GM12878 (cell line): ENCODE data around the gene IFI30. TPM values are rescaled to one million over a fixed set of nuclear protein-coding genes. Genes with fewer than 3 reads are reported as not detected.

Experiments used
- ATAC-seq: fragments of 200-7000 bp; cut with Tn5 transposase; 3 replicates; pipeline ENCODE4 v1.9.1; 2020; ENCODE audit warnings: mild to moderate bottlenecking, moderate library complexity
- BruUV-seq: library from RNA; stranded (reverse); fragments of 400-500 nt; replicated peaks from 2 replicates; lab custom pipeline; 2021; lab: Mats Ljungman, UMichigan
- CTCF ChIA-PET: fragments of 300-600 bp; sonication (Branson Sonifier 250); formaldehyde crosslinking; extraction: SDS; loops from one replicate; lab custom pipeline; 2021; ENCODE audit warnings: inconsistent platforms; lab: Yijun Ruan, JAX
- POLR2A ChIA-PET: fragments of 350-600 bp; formaldehyde crosslinking; extraction: SDS; loops from one replicate; lab custom pipeline; 2021; ENCODE audit warnings: inconsistent platforms; lab: Charles Lee
- RAD21 ChIA-PET: fragments of 300-600 bp; sonication (Branson Sonifier 250); formaldehyde crosslinking; loops from one replicate; lab custom pipeline; 2023; ENCODE audit warnings: antibody characterized with exemption; ENCODE audit not compliant: unreplicated experiment; lab: Charles Lee
- SMC1A ChIA-PET: fragments of 300-600 bp; sonication (Branson Sonifier 250); formaldehyde crosslinking; loops from one replicate; lab custom pipeline; 2023; ENCODE audit not compliant: unreplicated experiment, uncharacterized antibody; lab: Charles Lee
- DNase-seq: peaks from one replicate; pipeline ENCODE4 v3.0.0-alpha.2; 2011; ENCODE audit warnings: low read depth, low spot score
- FAIRE-seq: peaks from 3 replicates; lab custom pipeline; 2011; peaks lifted over from hg19 to GRCh38; lab: Jason Lieb, UNC
- H2AFZ ChIP-seq: 2 replicates; pipeline ENCODE4 v1.6.0; 2011; ENCODE audit warnings: low read depth, low read length, control low read depth; ENCODE audit not compliant: control insufficient read depth
- H3K27ac ChIP-seq: 2 replicates; pipeline ENCODE4 v1.5.1; 2011; ENCODE audit warnings: control low read depth; ENCODE audit not compliant: control insufficient read depth, insufficient read depth
- H3K27me3 ChIP-seq, 2 experiments: replicated peaks in 1 of 2; 2 replicates each; pipeline versions ENCODE4 v1.6.0 to v1.6.1; 2011; ENCODE audit warnings: low read length in 1 of 2; ENCODE audit not compliant: control insufficient read depth in 2 of 2, insufficient read depth in 2 of 2
- H3K36me3 ChIP-seq, 2 experiments: 2 replicates each; pipeline ENCODE4 v1.5.1; 2011; ENCODE audit warnings: low read length in 1 of 2; ENCODE audit not compliant: control insufficient read depth in 2 of 2, insufficient read depth in 2 of 2
- H3K4me1 ChIP-seq: 2 replicates; pipeline ENCODE4 v1.6.1; 2011; ENCODE audit warnings: mild to moderate bottlenecking, low read length, moderate library complexity, mixed read lengths; ENCODE audit not compliant: control insufficient read depth, insufficient read depth
- H3K4me2 ChIP-seq: 2 replicates; pipeline ENCODE4 v1.6.0; 2011; ENCODE audit warnings: control low read depth; ENCODE audit not compliant: control insufficient read depth, insufficient read depth
- H3K4me3 ChIP-seq: fragments of 200-600 bp; sonication (generic); 2 replicates; pipeline ENCODE4 v1.5.1; 2016
- H3K79me2 ChIP-seq: 2 replicates; pipeline ENCODE4 v1.6.0; 2011; ENCODE audit warnings: low read length; ENCODE audit not compliant: control insufficient read depth, insufficient read depth
- H3K9ac ChIP-seq: 2 replicates; pipeline ENCODE4 v1.8.0; 2011; ENCODE audit warnings: low read length, control low read depth, mixed read lengths; ENCODE audit not compliant: control insufficient read depth, insufficient read depth
- H3K9me3 ChIP-seq: replicated peaks from 3 replicates; pipeline ENCODE4 v1.5.1; 2011; ENCODE audit warnings: mild to moderate bottlenecking, low read length; ENCODE audit not compliant: control insufficient read depth, insufficient read depth
- H4K20me1 ChIP-seq: 2 replicates; pipeline ENCODE4 v1.6.0; 2011; ENCODE audit not compliant: control insufficient read depth, insufficient read depth
- IRF4 ChIP-seq: IDR thresholded peaks from 2 replicates; pipeline ENCODE4 v1.6.1; 2011; ENCODE audit warnings: low read depth, low read length
- MEF2B ChIP-seq: fragments of 450-650 bp; IDR thresholded peaks from 2 replicates; pipeline ENCODE4 v1.6.1; 2018; ENCODE audit warnings: mild to moderate bottlenecking, moderate library complexity; ENCODE audit not compliant: partially characterized antibody, poor library complexity, severe bottlenecking
- RBBP5 ChIP-seq: fragments of 200-600 bp; sonication (generic); conservative IDR thresholded peaks from 2 replicates; pipeline ENCODE4 v1.6.1; 2016
- TARDBP ChIP-seq: IDR thresholded peaks from 2 replicates; pipeline ENCODE4 v1.6.1; 2016; ENCODE audit warnings: borderline replicate concordance
- ZZZ3 ChIP-seq: IDR thresholded peaks from 2 replicates; pipeline ENCODE4 v1.6.1; 2011; ENCODE audit warnings: low read depth; ENCODE audit not compliant: control insufficient read depth, insufficient read length
- WGBS: methylation state at CpG from one replicate; pipeline ENCODE4 v1.1.6; 2016; ENCODE audit warnings: low lambda C conversion rate; ENCODE audit not compliant: insufficient replicate concordance, insufficient coverage; ENCODE audit errors: missing lambda C conversion rate; 5-methylcytosine and 5-hydroxymethylcytosine counted together
- in situ Hi-C: fragments of 300-500 bp; cut with MboI; formaldehyde crosslinking; loops from 9 replicates; pipeline ENCODE4 v1.14.3; 2018; ENCODE audit warnings: mixed read lengths
- intact Hi-C: fragments of 100-400 bp; cut with micrococcal nuclease; formaldehyde crosslinking; loops from one replicate; pipeline ENCODE4 v1.14.2; 2022; ENCODE audit not compliant: unreplicated experiment
- polyA plus RNA-seq, 11 experiments: library from polyadenylated mRNA; depleted of rRNA in 4 of 11; unstranded in 6 of 11; stranded (reverse) in 5 of 11; fragments of >200 nt; fragmentation: Nextera tagmentation in 4 of 11; fragmentation: Illumina TruSeq in 1 of 11; extraction: Ambion mirVana in 4 of 11; extraction: Trizol in 1 of 11; gene quantifications; 1 replicate in 1 of 11; 2 replicates in 10 of 11; pipeline versions ENCODE4 v1.2.1 to v1.2.3, GENCODE V29; 2011 to 2016; ENCODE audit warnings: inconsistent platforms in 2 of 11, missing spikeins in 2 of 11, low read depth in 1 of 11
- total RNA-seq, 4 experiments: library from RNA; depleted of rRNA in 3 of 4; stranded (reverse); fragments of >200 nt in 3 of 4; fragmentation: Illumina TruSeq in 1 of 4; extraction: Trizol in 1 of 4; gene quantifications; 2 replicates each; pipeline versions ENCODE4 v1.2.1 to v1.2.3, GENCODE V29; 2013 to 2021
- TF ChIP-seq, protein P1 (sequence below): IDR thresholded peaks from 2 replicates; pipeline ENCODE4 v1.6.1; 2012; ENCODE audit warnings: low read depth, low read length, improper control_type of control experiment

Gene IFI30
- total and polyA plus RNA-seq, 10 of the 15 experiments (the other 5 are each of a cell fraction or from before 2014, with no cell fraction given) = 221 to 1,112 (median 451) TPM

DNA sequence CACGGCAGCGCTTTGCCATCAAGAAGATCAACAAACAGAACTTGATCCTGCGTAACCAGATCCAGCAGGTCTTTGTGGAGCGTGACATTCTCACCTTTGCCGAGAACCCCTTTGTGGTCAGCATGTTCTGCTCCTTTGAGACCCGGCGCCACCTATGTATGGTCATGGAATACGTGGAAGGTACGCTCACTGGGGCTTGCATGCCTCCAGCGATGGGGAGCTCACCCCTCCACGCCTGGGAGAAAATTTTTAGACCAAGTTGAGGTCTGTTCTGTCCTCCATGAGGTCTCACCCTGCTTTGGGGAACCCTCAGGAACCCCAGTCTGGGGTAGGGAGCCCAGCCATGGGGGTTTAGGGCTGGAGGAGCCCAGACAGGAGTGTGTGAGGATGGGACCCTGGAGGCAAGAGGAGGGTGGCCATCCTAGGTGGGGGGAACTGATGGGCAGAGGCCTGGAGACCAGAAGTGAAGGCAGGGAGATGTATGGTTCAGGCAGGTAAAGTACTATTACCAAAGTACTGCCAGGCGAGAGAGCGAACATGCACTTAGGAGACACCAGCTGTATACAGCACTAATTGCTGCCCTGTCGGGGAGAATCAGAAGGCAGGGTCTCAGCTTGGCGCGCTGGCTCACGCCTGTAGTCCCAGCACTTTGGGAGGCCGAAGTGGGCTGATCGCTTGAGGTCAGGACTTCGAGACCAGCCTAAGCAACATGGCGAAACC, 42.9 kb upstream of the IFI30 start:
- no peaks in the 10 kb centered on the region for H3K79me2 ChIP-seq
- no peaks in the 10 kb centered on the region for H3K4me1 ChIP-seq
- no peaks in the 10 kb centered on the region for H3K27me3 ChIP-seq
- intact Hi-C loops = no loop called here
- H4K20me1 ChIP-seq = no peaks in the 10 kb centered on the region
- no peak overlapping the region for H3K4me2 ChIP-seq
- H3K9ac ChIP-seq = no peak overlapping the region
- in situ Hi-C loops = no loop called here
- H3K9me3 ChIP-seq = no peaks in the 10 kb centered on the region
- DNase-seq (no peak), ATAC-seq (no peak), FAIRE-seq (no peak)
- no peak overlapping the region for H3K4me3 ChIP-seq
- ChIA-PET SMC1A (interaction anchor here (0.8 kb wide), 1 partner anchor 123 kb away, joined by 3 read pairs; the partner anchor contains the start of gene ARRDC2), CTCF (no interaction called here), RAD21 (no interaction called here), POLR2A (no interaction called here)
- BruUV-seq = no TSS peak
- H2AFZ ChIP-seq = no peak overlapping the region
- TF ChIP-seq TARDBP = no peak
- TF ChIP-seq, protein P1, sequence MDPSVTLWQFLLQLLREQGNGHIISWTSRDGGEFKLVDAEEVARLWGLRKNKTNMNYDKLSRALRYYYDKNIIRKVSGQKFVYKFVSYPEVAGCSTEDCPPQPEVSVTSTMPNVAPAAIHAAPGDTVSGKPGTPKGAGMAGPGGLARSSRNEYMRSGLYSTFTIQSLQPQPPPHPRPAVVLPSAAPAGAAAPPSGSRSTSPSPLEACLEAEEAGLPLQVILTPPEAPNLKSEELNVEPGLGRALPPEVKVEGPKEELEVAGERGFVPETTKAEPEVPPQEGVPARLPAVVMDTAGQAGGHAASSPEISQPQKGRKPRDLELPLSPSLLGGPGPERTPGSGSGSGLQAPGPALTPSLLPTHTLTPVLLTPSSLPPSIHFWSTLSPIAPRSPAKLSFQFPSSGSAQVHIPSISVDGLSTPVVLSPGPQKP = no peak
- no peak for TF ChIP-seq ZZZ3
- no peak for TF ChIP-seq MEF2B
- TF ChIP-seq RBBP5 = no peak
- TF ChIP-seq IRF4 = no peak
- H3K27ac ChIP-seq = no peak overlapping the region
- H3K36me3 ChIP-seq = peaks cover 13 to 17% of the 10 kb centered on the region in 2 experiments; a peak in 3 of 4 replicates
- 94% methylated on average over 21 of the region's 21 CpGs for WGBS
